Measurements from ENCODE around the gene TMEM131L. TPM values are rescaled to one million over a fixed set of nuclear protein-coding genes. Genes with fewer than 3 reads are reported as not detected.

TMEM131L gene
- total and polyA plus RNA-seq, 4 donors: 4.9 to 41.3 (median 12.9) TPM

- TF ChIP-seq REST (IDR thresholded peaks at IDR 0.05) (no peak), RAD21 (IDR thresholded peaks at IDR 0.05) (no peak), CTCF (IDR thresholded peaks at IDR 0.05; ENCODE audit: low read depth, low read length, missing input control) (no peak)
Observed at GRCh38 chr4:153474251-153474650, 8.1 kb downstream of the TMEM131L start (continued).

GRCh38 chr4:153476829-153477574 lies 10.8 kb downstream of the TMEM131L start:
- Histone ChIP-seq H3K4me1 (ENCODE audit: control insufficient read depth in 4 of 4, insufficient read depth in 4 of 4, low read length in 3 of 4) (peaks cover 0 to 11% (median 8%) of the 10 kb centered on the region in 4 donors), H3K27ac (ENCODE audit: low read depth in 1 of 2, low read length in 2 of 2) (no peak overlapping the region), H3K4me3 (ENCODE audit: low read depth in 1 of 3, low read length in 3 of 3) (no peak overlapping the region), H3K9me3 (ENCODE audit: control insufficient read depth in 4 of 4, low read length in 3 of 4) (no peaks in the 10 kb centered on the region), H3K36me3 (ENCODE audit: control insufficient read depth in 4 of 4, insufficient read depth in 3 of 4, low read depth in 1 of 4, low read length in 3 of 4) (peaks cover 0 to 17% (median 7%) of the 10 kb centered on the region in 4 donors), H3K27me3 (ENCODE audit: control insufficient read depth in 4 of 4, insufficient read depth in 4 of 4, low read length in 3 of 4) (no peaks in the 10 kb centered on the region), H3K9ac (ENCODE audit: low read depth in 1 of 2, low read length in 2 of 2) (no peak overlapping the region)
- TF ChIP-seq FOXA2 (IDR thresholded peaks at IDR 0.05): no peak
- no peak for DNase-seq (ENCODE audit: low spot score)
- WGBS: 89% methylated on average over 8 of the region's 8 CpGs

- Histone ChIP-seq H3K9ac (ENCODE audit: low read depth in 1 of 2, low read length in 2 of 2) (no peak overlapping the region), H3K36me3 (ENCODE audit: control insufficient read depth in 4 of 4, insufficient read depth in 3 of 4, low read depth in 1 of 4, low read length in 3 of 4) (peaks cover 0 to 13% (median 6%) of the 10 kb centered on the region in 4 donors), H3K4me1 (ENCODE audit: control insufficient read depth in 4 of 4, insufficient read depth in 4 of 4, low read length in 3 of 4) (peaks cover 0 to 8% (median 4%) of the 10 kb centered on the region in 4 donors), H3K9me3 (ENCODE audit: control insufficient read depth in 4 of 4, low read length in 3 of 4) (no peaks in the 10 kb centered on the region), H3K4me3 (ENCODE audit: low read depth in 1 of 3, low read length in 3 of 3) (no peak overlapping the region), H3K27me3 (ENCODE audit: control insufficient read depth in 4 of 4, insufficient read depth in 4 of 4, low read length in 3 of 4) (no peaks in the 10 kb centered on the region), H3K27ac (ENCODE audit: low read depth in 1 of 2, low read length in 2 of 2) (no peak overlapping the region)
- WGBS: 73% methylated on average over 3 of the region's 3 CpGs
- no peak for TF ChIP-seq RXRA (IDR thresholded peaks at IDR 0.05)
- no peak for DNase-seq (ENCODE audit: low spot score)
Observed at GRCh38 chr4:153479101-153479500, 12.9 kb downstream of the TMEM131L start.

- no peak for DNase-seq (ENCODE audit: low spot score)
- no peaks in the 10 kb centered on the region for H3K9me3 ChIP-seq (ENCODE audit: control insufficient read depth in 4 of 4, low read length in 3 of 4)
- TF ChIP-seq RXRA (IDR thresholded peaks at IDR 0.05) (no peak), NR2F2 (IDR thresholded peaks at IDR 0.05) (no peak)
- WGBS: 91% methylated on average over 5 of the region's 5 CpGs
- no peak overlapping the region for H3K9ac ChIP-seq (ENCODE audit: low read depth in 1 of 2, low read length in 2 of 2)
- H3K36me3 ChIP-seq (ENCODE audit: control insufficient read depth in 4 of 4, insufficient read depth in 3 of 4, low read depth in 1 of 4, low read length in 3 of 4): peaks cover 0 to 2% (median 0%) of the 10 kb centered on the region in 4 donors
- H3K4me1 ChIP-seq (ENCODE audit: control insufficient read depth in 4 of 4, insufficient read depth in 4 of 4, low read length in 3 of 4): peaks cover 0 to 9% (median 4%) of the 10 kb centered on the region in 4 donors
- no peak overlapping the region for H3K4me3 ChIP-seq (ENCODE audit: low read depth in 1 of 3, low read length in 3 of 3)
- no peaks in the 10 kb centered on the region for H3K27me3 ChIP-seq (ENCODE audit: control insufficient read depth in 4 of 4, insufficient read depth in 4 of 4, low read length in 3 of 4)
- H3K27ac ChIP-seq (ENCODE audit: low read depth in 1 of 2, low read length in 2 of 2): no peak overlapping the region
Observed at GRCh38 chr4:153480704-153481103, 14.5 kb downstream of the TMEM131L start.
